HG03139 (cell line): ENCODE results near the gene JAG2.

Experiments used
- ATAC-seq: cut with Tn5 transposase; IDR thresholded peaks from one replicate; pipeline ENCODE4 v1.9.1; 2021; ENCODE audit not compliant: unreplicated experiment

JAG2 gene

GRCh38 chr14:105168496-105168978 lies at the start of gene JAG2:
TSS of gene JAG2 (minus strand) at chr14:105168776. CDS start at chr14:105168420, 356 bp downstream.
- no peak for ATAC-seq

GRCh38 chr14:105217774-105218173 lies 49.2 kb upstream of the JAG2 start:
- no peak for ATAC-seq

GRCh38 chr14:105216490-105217247 lies 48.1 kb upstream of the JAG2 start:
- ATAC-seq: no peak

- ATAC-seq: no peak
Observed at GRCh38 chr14:105215602-105216001, 47.0 kb upstream of the JAG2 start.

- ATAC-seq: no peak
Observed at GRCh38 chr14:105214324-105214915, 45.8 kb upstream of the JAG2 start.

- no peak for ATAC-seq
Observed at GRCh38 chr14:105213361-105213760, 44.8 kb upstream of the JAG2 start.

- no peak for ATAC-seq
Observed at GRCh38 chr14:105212541-105213300, 44.1 kb upstream of the JAG2 start.

- no peak for ATAC-seq
Observed at GRCh38 chr14:105211758-105212089, 43.1 kb upstream of the JAG2 start.

GRCh38 chr14:105211086-105211757 lies 42.6 kb upstream of the JAG2 start:
- ATAC-seq: no peak

- ATAC-seq: no peak
Observed at GRCh38 chr14:105210266-105211025, 41.9 kb upstream of the JAG2 start.

- no peak for ATAC-seq
Observed at GRCh38 chr14:105209646-105210045, 41.1 kb upstream of the JAG2 start.

- ATAC-seq: no peak
Observed at GRCh38 chr14:105209091-105209490, 40.5 kb upstream of the JAG2 start.

GRCh38 chr14:105208738-105209075 lies 40.1 kb upstream of the JAG2 start:
- no peak for ATAC-seq

- ATAC-seq: no peak
Observed at GRCh38 chr14:105207996-105208737, 39.6 kb upstream of the JAG2 start.

- ATAC-seq: no peak
Observed at GRCh38 chr14:105207460-105207901, 38.9 kb upstream of the JAG2 start.

- ATAC-seq: no peak
Observed at GRCh38 chr14:105206873-105207272, 38.3 kb upstream of the JAG2 start.

GRCh38 chr14:105205673-105206208 lies 37.2 kb upstream of the JAG2 start:
- ATAC-seq: no peak

GRCh38 chr14:105204931-105205672 lies 36.5 kb upstream of the JAG2 start:
- no peak for ATAC-seq
